ENCODE data around the gene ANKAR.

GRCh38 chr2:189683348-189683747, 8.9 kb downstream of the ANKAR start:
- TF ChIP-seq POLR2A (IDR thresholded peaks at IDR 0.05; ENCODE audit: low read depth) = no peak
- no peak for TF ChIP-seq CTCF (IDR thresholded peaks at IDR 0.05)
- TF ChIP-seq EP300 (IDR thresholded peaks at IDR 0.05) = no peak
- no peak for TF ChIP-seq POLR2AphosphoS5 (IDR thresholded peaks at IDR 0.05)

Data from esophagus muscularis mucosa (tissue), 4 donors.